Chondrocyte (in vitro differentiated cells): Measurements from ENCODE around the gene RLN2. TPM values are rescaled to one million over a fixed set of nuclear protein-coding genes. Genes with fewer than 3 reads are reported as not detected.

Experiments
- DNase-seq: peaks from one replicate; pipeline ENCODE4 v3.0.0; 2021; ENCODE audit warnings: mixed read lengths, low spot score
- H3K27ac Mint-ChIP-seq: one replicate; pipeline ENCODE4 v1.8.0; 2021; ENCODE audit warnings: mild to moderate bottlenecking, moderate library complexity, mixed read lengths; ENCODE audit not compliant: unreplicated experiment
- H3K27me3 Mint-ChIP-seq: 2 replicates; pipeline ENCODE4 v1.8.0; 2021; ENCODE audit warnings: low read depth, mixed read lengths
- H3K36me3 Mint-ChIP-seq: 2 replicates; pipeline ENCODE4 v1.8.0; 2021; ENCODE audit warnings: low read depth, mixed read lengths
- H3K4me1 Mint-ChIP-seq: 2 replicates; pipeline ENCODE4 v1.8.0; 2021; ENCODE audit warnings: low read depth, mild to moderate bottlenecking, mixed read lengths
- H3K4me3 Mint-ChIP-seq: one replicate; pipeline ENCODE4 v1.8.0; 2021; ENCODE audit warnings: mild to moderate bottlenecking, moderate library complexity, mixed read lengths; ENCODE audit not compliant: unreplicated experiment
- H3K9me3 Mint-ChIP-seq: 2 replicates; pipeline ENCODE4 v1.8.0; 2021; ENCODE audit warnings: low read depth, mixed read lengths
- total RNA-seq: library from RNA; stranded (reverse); gene quantifications from 3 replicates; pipeline ENCODE4 v1.2.1, GENCODE V29; 2021
- TF ChIP-seq, protein P1 (sequence below): fragments of 200-600 bp; sonication (generic); IDR thresholded peaks from 2 replicates; pipeline ENCODE4 v1.5.0; 2021; ENCODE audit warnings: antibody characterized with exemption, mild to moderate bottlenecking, moderate library complexity

Gene RLN2
- total RNA-seq, 1 donor from 2014 or later: not detected

DNA sequence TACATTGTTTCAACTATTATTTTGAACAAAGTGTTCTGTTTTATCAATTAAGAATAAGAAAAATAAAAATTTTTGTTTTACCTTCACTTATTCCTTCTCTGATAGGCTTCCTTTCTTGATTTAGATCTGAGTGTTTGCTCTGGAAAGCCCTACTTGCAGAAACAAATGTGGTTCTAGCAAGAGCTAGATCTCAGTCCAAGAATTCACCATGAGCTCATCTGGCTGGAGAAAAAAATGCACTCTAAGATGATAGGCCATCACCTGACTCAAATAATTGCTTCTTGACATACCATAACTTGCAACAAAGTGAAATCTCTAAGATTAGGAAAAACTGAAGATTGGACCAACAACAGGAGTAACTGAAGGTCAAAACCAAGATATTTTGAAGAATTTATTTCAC lies 6.3 kb upstream of the RLN2 start:
- Mint-ChIP-seq H3K36me3 (peaks cover 8% of the 10 kb centered on the region), H3K27ac (no peak overlapping the region), H3K27me3 (peaks cover 31% of the 10 kb centered on the region), H3K4me3 (no peak overlapping the region), H3K4me1 (no peaks in the 10 kb centered on the region), H3K9me3 (peaks cover 14% of the 10 kb centered on the region)
- DNase-seq: no peak
- TF ChIP-seq, protein P1, sequence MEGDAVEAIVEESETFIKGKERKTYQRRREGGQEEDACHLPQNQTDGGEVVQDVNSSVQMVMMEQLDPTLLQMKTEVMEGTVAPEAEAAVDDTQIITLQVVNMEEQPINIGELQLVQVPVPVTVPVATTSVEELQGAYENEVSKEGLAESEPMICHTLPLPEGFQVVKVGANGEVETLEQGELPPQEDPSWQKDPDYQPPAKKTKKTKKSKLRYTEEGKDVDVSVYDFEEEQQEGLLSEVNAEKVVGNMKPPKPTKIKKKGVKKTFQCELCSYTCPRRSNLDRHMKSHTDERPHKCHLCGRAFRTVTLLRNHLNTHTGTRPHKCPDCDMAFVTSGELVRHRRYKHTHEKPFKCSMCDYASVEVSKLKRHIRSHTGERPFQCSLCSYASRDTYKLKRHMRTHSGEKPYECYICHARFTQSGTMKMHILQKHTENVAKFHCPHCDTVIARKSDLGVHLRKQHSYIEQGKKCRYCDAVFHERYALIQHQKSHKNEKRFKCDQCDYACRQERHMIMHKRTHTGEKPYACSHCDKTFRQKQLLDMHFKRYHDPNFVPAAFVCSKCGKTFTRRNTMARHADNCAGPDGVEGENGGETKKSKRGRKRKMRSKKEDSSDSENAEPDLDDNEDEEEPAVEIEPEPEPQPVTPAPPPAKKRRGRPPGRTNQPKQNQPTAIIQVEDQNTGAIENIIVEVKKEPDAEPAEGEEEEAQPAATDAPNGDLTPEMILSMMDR: no peak

DNA sequence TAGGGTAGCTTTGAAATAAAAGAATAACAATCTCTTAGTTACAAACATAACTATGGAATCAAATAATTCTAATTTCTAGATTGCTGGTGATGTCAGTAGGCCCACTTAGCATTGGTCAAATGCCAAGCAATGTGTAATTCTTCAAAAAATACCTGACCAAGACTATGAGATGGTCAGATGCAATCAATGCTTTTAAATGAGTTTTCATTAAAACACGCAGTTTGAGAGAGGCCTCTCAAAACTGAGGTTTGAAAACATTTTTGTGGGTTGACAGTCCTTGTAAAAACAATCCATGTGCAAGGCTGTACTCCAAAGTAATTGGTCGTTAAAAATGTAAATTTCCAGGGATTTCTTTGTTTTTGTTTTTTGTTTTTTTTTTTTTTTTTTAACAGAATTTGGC lies 1.2 kb upstream of the RLN2 start:
- Mint-ChIP-seq H3K4me3 (no peak overlapping the region), H3K36me3 (peaks cover 2% of the 10 kb centered on the region), H3K27ac (no peak overlapping the region), H3K27me3 (peaks cover 20% of the 10 kb centered on the region), H3K9me3 (no peaks in the 10 kb centered on the region), H3K4me1 (no peaks in the 10 kb centered on the region)
- no peak for DNase-seq
- TF ChIP-seq, protein P1: no peak

DNA sequence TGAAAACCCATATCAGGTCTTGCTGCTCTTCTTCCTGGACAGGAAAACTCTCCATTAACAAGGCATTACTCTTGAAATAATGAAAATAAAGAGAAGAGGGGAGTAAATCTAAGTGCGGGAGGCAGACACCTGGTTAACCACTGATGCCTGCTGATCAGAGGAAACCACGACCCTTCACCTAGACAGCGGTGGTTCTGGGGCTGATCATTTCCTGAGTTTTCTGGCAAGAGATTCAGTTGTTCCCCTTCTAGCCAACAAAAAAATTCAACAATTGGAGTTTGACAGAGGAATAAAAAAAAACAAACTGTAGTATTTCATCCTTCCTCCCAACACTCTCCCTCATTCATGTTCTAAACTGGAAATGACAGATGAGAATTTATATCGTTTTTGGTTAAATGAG lies 3.0 kb downstream of the RLN2 start:
- no peak overlapping the region for H3K4me3 Mint-ChIP-seq
- TF ChIP-seq, protein P1: no peak
- H3K4me1 Mint-ChIP-seq: no peaks in the 10 kb centered on the region
- no peaks in the 10 kb centered on the region for H3K36me3 Mint-ChIP-seq
- no peak overlapping the region for H3K27ac Mint-ChIP-seq
- H3K9me3 Mint-ChIP-seq: peaks cover 10% of the 10 kb centered on the region
- DNase-seq: no peak
- peaks cover 22% of the 10 kb centered on the region for H3K27me3 Mint-ChIP-seq

DNA sequence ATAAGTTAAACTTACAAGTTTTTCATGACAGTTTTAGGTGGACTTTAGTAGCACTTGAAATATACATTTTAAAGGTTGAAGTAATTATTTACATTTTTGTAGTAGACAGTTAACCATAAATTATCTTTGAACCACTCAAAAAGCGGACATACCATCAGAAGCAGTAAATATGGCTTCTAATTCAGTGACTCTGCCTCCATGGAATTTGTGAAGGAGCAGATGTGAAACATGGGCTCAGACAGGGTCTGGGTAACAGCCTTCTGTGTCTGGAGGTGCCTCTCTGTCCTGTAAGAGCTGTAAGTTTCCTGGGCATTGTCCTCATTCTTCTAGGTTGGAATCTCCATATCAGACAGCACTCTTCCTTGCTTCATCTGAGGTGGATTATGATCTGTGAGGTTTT lies 12.4 kb downstream of the RLN2 start:
- H3K27ac Mint-ChIP-seq: no peak overlapping the region
- DNase-seq: no peak
- H3K4me3 Mint-ChIP-seq: no peak overlapping the region
- H3K9me3 Mint-ChIP-seq: peaks cover 17% of the 10 kb centered on the region
- peaks cover 32% of the 10 kb centered on the region for H3K27me3 Mint-ChIP-seq
- TF ChIP-seq, protein P1: no peak
- H3K4me1 Mint-ChIP-seq: no peaks in the 10 kb centered on the region
- H3K36me3 Mint-ChIP-seq: peaks cover 5% of the 10 kb centered on the region

DNA sequence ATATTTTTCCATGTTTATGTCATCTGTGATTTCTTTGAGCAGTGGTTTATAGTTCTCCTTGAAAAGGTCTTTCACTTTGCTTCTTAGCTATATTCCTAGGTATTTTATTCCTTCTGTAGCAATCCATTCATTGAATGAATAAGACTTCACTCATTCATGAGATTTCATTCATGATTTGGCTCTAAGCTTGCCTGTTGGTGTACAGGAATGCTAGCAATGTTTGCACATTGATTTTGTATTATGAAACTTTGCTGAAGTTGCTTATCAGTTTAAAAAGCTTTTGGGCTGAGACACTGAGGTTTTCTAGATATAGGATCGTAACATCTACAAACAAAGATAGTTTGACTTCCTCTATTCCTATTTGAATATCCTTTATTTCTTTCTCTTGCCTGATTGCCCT lies 15.9 kb downstream of the RLN2 start:
- TF ChIP-seq, protein P1: no peak
- no peak overlapping the region for H3K4me3 Mint-ChIP-seq
- H3K36me3 Mint-ChIP-seq: no peaks in the 10 kb centered on the region
- H3K9me3 Mint-ChIP-seq: peaks cover 10% of the 10 kb centered on the region
- H3K4me1 Mint-ChIP-seq: no peaks in the 10 kb centered on the region
- DNase-seq: no peak
- peaks cover 18% of the 10 kb centered on the region for H3K27me3 Mint-ChIP-seq
- no peak overlapping the region for H3K27ac Mint-ChIP-seq
